GM12878 (cell line): ENCODE data around the gene HSPA1A. TPM values are rescaled to one million over a fixed set of nuclear protein-coding genes. Genes with fewer than 3 reads are reported as not detected.

ENCODE experiments used
- ATF7 ChIP-seq: fragments of 450-650 bp; IDR thresholded peaks from 2 replicates; pipeline ENCODE4 v1.6.1; 2016; ENCODE audit warnings: low read depth, mild to moderate bottlenecking
- BCLAF1 ChIP-seq: fragments of 450-650 bp; IDR thresholded peaks from 2 replicates; pipeline ENCODE4 v1.6.1; 2017; ENCODE audit warnings: antibody characterized with exemption, mild to moderate bottlenecking, moderate library complexity
- CTCF ChIP-seq, 3 experiments: IDR thresholded peaks in 2 of 3; conservative IDR thresholded peaks in 1 of 3; 2 replicates each; pipeline ENCODE4 v1.5.1; 2011; ENCODE audit warnings: low read depth in 3 of 3, low read length in 3 of 3, mild to moderate bottlenecking in 3 of 3, control low read depth in 2 of 3, moderate library complexity in 2 of 3, inconsistent platforms in 1 of 3, mixed read lengths in 1 of 3; ENCODE audit not compliant: control insufficient read depth in 2 of 3, insufficient read depth in 1 of 3; ENCODE audit errors: extremely low read depth in 1 of 3
- EED ChIP-seq: sonication (generic); IDR thresholded peaks from 2 replicates; pipeline ENCODE4 v1.6.1; 2016; ENCODE audit warnings: antibody characterized with exemption, low read depth
- EP300 ChIP-seq, 2 experiments: fragments of 150-350 bp in 1 of 2; IDR thresholded peaks; 2 replicates each; pipeline ENCODE4 v1.6.1; 2011 to 2012; ENCODE audit warnings: low read depth in 2 of 2, low read length in 2 of 2, borderline replicate concordance in 1 of 2, improper control_type of control experiment in 1 of 2, inconsistent platforms in 1 of 2; ENCODE audit not compliant: control insufficient read depth in 1 of 2
- LARP7 ChIP-seq: fragments of 450-650 bp; IDR thresholded peaks from 2 replicates; pipeline ENCODE4 v1.6.1; 2017; ENCODE audit warnings: mild to moderate bottlenecking
- NR2F1 ChIP-seq: fragments of 450-650 bp; conservative IDR thresholded peaks from 2 replicates; pipeline ENCODE4 v1.6.1; 2017; ENCODE audit warnings: mild to moderate bottlenecking
- STAT3 ChIP-seq: IDR thresholded peaks from 2 replicates; pipeline ENCODE4 v1.6.1; 2011; ENCODE audit warnings: low read depth, low read length, improper control_type of control experiment
- polyA plus RNA-seq, 11 experiments: library from polyadenylated mRNA; depleted of rRNA in 4 of 11; unstranded in 6 of 11; stranded (reverse) in 5 of 11; fragments of >200 nt; fragmentation: Nextera tagmentation in 4 of 11; fragmentation: Illumina TruSeq in 1 of 11; extraction: Ambion mirVana in 4 of 11; extraction: Trizol in 1 of 11; gene quantifications; 1 replicate in 1 of 11; 2 replicates in 10 of 11; pipeline versions ENCODE4 v1.2.1 to v1.2.3, GENCODE V29; 2011 to 2016; ENCODE audit warnings: inconsistent platforms in 2 of 11, missing spikeins in 2 of 11, low read depth in 1 of 11
- total RNA-seq, 4 experiments: library from RNA; depleted of rRNA in 3 of 4; stranded (reverse); fragments of >200 nt in 3 of 4; fragmentation: Illumina TruSeq in 1 of 4; extraction: Trizol in 1 of 4; gene quantifications; 2 replicates each; pipeline versions ENCODE4 v1.2.1 to v1.2.3, GENCODE V29; 2013 to 2021

HSPA1A gene
- total and polyA plus RNA-seq, 10 of the 15 experiments (the other 5 are each of a cell fraction or from before 2014, with no cell fraction given) = 0.29 to 51.8 (median 17.5) TPM

GRCh38 chr6:31825553-31825952 is 10.2 kb downstream of the HSPA1A start (continued):
- TF ChIP-seq CTCF (IDR thresholded peaks at IDR 0.05 in 2 of 3, conservative IDR thresholded peaks at IDR 0.05 in 1 of 3; ENCODE audit: control insufficient read depth in 2 of 3, extremely low read depth in 1 of 3, insufficient read depth in 1 of 3, low read depth in 3 of 3, low read length in 3 of 3) = no peak
- no peak for TF ChIP-seq EP300 (IDR thresholded peaks at IDR 0.05; ENCODE audit: borderline replicate concordance in 1 of 2, control insufficient read depth in 1 of 2, low read depth in 2 of 2, low read length in 2 of 2)
- no peak for TF ChIP-seq EED
- no peak for TF ChIP-seq NR2F1
- no peak for TF ChIP-seq STAT3
- no peak for TF ChIP-seq BCLAF1
- no peak for TF ChIP-seq LARP7
- TF ChIP-seq ATF7 = no peak
